HepG2 (cell line): ENCODE data around the gene TSEN34. TPM values are rescaled to one million over a fixed set of nuclear protein-coding genes. Genes with fewer than 3 reads are reported as not detected.

Source experiments
- ATAC-seq: fragments of 200-7000 bp; cut with Tn5 transposase; 3 replicates; pipeline ENCODE4 v1.9.1; 2020; ENCODE audit warnings: mild to moderate bottlenecking, moderate library complexity
- BruUV-seq: library from RNA; stranded (reverse); fragments of 400-500 nt; replicated peaks from 2 replicates; lab custom pipeline; 2021; lab: Mats Ljungman, UMichigan
- CTCF ChIA-PET: fragments of 300-600 bp; formaldehyde crosslinking; extraction: SDS; loops from one replicate; lab custom pipeline; 2021; ENCODE audit warnings: low total read pairs, inconsistent platforms, low intra/inter-chr PET ratio; lab: Yijun Ruan, JAX
- POLR2A ChIA-PET: fragments of 350-600 bp; sonication (Branson Sonifier 250); formaldehyde crosslinking; loops from one replicate; lab custom pipeline; 2020; ENCODE audit warnings: antibody characterized with exemption, inconsistent platforms; lab: Yijun Ruan, JAX
- DNase-seq: peaks from one replicate; pipeline ENCODE4 v3.0.0-alpha.2; 2015; ENCODE audit warnings: low spot score
- FAIRE-seq: peaks from 3 replicates; lab custom pipeline; 2011; peaks lifted over from hg19 to GRCh38; lab: Jason Lieb, UNC
- H2AFZ ChIP-seq: one replicate; pipeline ENCODE4 v1.6.1; 2011; ENCODE audit warnings: low read length, inconsistent platforms
- H3K27ac ChIP-seq: fragments of 300-600 bp; 3 replicates; pipeline ENCODE4 v1.8.0; 2011; ENCODE audit warnings: mixed run types, mild to moderate bottlenecking, mixed read lengths, low read length, inconsistent platforms; ENCODE audit not compliant: insufficient read depth; ENCODE audit errors: extremely low read length
- H3K27me3 ChIP-seq, 2 experiments: fragments of 200-600 bp in 1 of 2; 2 replicates in 1 of 2; 3 replicates in 1 of 2; pipeline versions ENCODE4 v1.6.0 to v1.8.0; 2011; ENCODE audit warnings: low read length in 2 of 2, mild to moderate bottlenecking in 2 of 2, moderate library complexity in 2 of 2, inconsistent platforms in 1 of 2; ENCODE audit not compliant: insufficient read depth in 2 of 2, control insufficient read depth in 1 of 2
- H3K36me3 ChIP-seq, 2 experiments: fragments of 200-600 bp in 1 of 2; replicated peaks in 1 of 2; 2 replicates in 1 of 2; 3 replicates in 1 of 2; pipeline versions ENCODE4 v1.5.1 to v1.8.0; 2011; ENCODE audit warnings: low read length in 2 of 2, inconsistent platforms in 1 of 2; ENCODE audit not compliant: insufficient read depth in 2 of 2, control insufficient read depth in 1 of 2
- H3K4me1 ChIP-seq: 2 replicates; pipeline ENCODE4 v1.5.1; 2012; ENCODE audit warnings: low read length, inconsistent platforms; ENCODE audit not compliant: insufficient read depth
- H3K4me2 ChIP-seq: 2 replicates; pipeline ENCODE4 v1.6.0; 2011; ENCODE audit warnings: low read depth, low read length, inconsistent platforms
- H3K4me3 ChIP-seq, 3 experiments: fragments of 200-600 bp in 1 of 3; sonication (generic), shearing (Covaris generic) in 1 of 3; replicated peaks in 1 of 3; 2 replicates each; pipeline ENCODE4 v1.5.1; 2011 to 2016; ENCODE audit warnings: low read length in 3 of 3, inconsistent platforms in 2 of 3, low read depth in 2 of 3, mild to moderate bottlenecking in 2 of 3, control low read depth in 1 of 3, mixed read lengths in 1 of 3; ENCODE audit not compliant: insufficient read depth in 1 of 3
- H3K79me2 ChIP-seq: one replicate; pipeline ENCODE4 v1.6.1; 2011; ENCODE audit warnings: low read length, inconsistent platforms; ENCODE audit not compliant: insufficient read depth
- H3K9ac ChIP-seq: 2 replicates; pipeline ENCODE4 v1.6.0; 2011; ENCODE audit warnings: mild to moderate bottlenecking, low read depth, low read length, inconsistent platforms; ENCODE audit not compliant: insufficient read depth
- H3K9me3 ChIP-seq: 2 replicates; pipeline ENCODE4 v1.5.1; 2012; ENCODE audit warnings: mild to moderate bottlenecking, low read length
- H4K20me1 ChIP-seq: 2 replicates; pipeline ENCODE4 v1.6.0; 2011; ENCODE audit warnings: inconsistent platforms, mild to moderate bottlenecking, low read length, moderate library complexity; ENCODE audit not compliant: insufficient read depth
- HMG20B ChIP-seq: conservative IDR thresholded peaks from 2 replicates; pipeline ENCODE4 v1.6.1; 2016; ENCODE audit warnings: missing genetic modification reagents, missing compliant biosample characterization
- IKZF1 ChIP-seq: fragments of 450-650 bp; IDR thresholded peaks from 2 replicates; pipeline ENCODE4 v1.7.1; 2016
- MAFG ChIP-seq: sonication (generic); formaldehyde crosslinking; IDR thresholded peaks from 2 replicates; pipeline ENCODE4 v1.5.1; 2020; ENCODE audit warnings: mild to moderate bottlenecking, missing genetic modification reagents
- MIXL1 ChIP-seq: IDR thresholded peaks from 2 replicates; pipeline ENCODE4 v1.6.1; 2016
- RORA ChIP-seq: sonication (generic); formaldehyde crosslinking; IDR thresholded peaks from 2 replicates; pipeline ENCODE4 v1.5.0; 2020; ENCODE audit warnings: mild to moderate bottlenecking, missing genetic modification reagents, moderate library complexity
- SUZ12 ChIP-seq: fragments of 150-350 bp; IDR thresholded peaks from 2 replicates; pipeline ENCODE4 v1.6.1; 2014; ENCODE audit warnings: low read depth, low read length
- ZKSCAN8 ChIP-seq: IDR thresholded peaks from 2 replicates; pipeline ENCODE4 v1.6.1; 2016; ENCODE audit warnings: borderline replicate concordance, missing genetic modification reagents, missing compliant biosample characterization
- ZMYM4 ChIP-seq: sonication (generic); formaldehyde crosslinking; IDR thresholded peaks from 2 replicates; pipeline ENCODE4 v1.8.1; 2023; ENCODE audit warnings: mild to moderate bottlenecking, missing genetic modification reagents
- ZSCAN20 ChIP-seq: sonication (generic); formaldehyde crosslinking; IDR thresholded peaks from 2 replicates; pipeline ENCODE4 v1.4.0; 2020; ENCODE audit warnings: missing genetic modification reagents, mild to moderate bottlenecking, borderline replicate concordance
- WGBS: methylation state at CpG from one replicate; pipeline ENCODE4 v1.1.6; 2017; ENCODE audit warnings: low lambda C conversion rate; 5-methylcytosine and 5-hydroxymethylcytosine counted together
- in situ Hi-C: cut with HindIII; loops from 2 replicates; pipeline ENCODE4 v1.10.0; 2017; ENCODE audit warnings: low pct_unique_long_range_greater_than_20kb; ENCODE audit not compliant: extremely low pct_ligation_motif_present
- intact Hi-C: fragments of 100-400 bp; cut with micrococcal nuclease; formaldehyde crosslinking; loops from one replicate; pipeline ENCODE4 v1.10.0; 2022; ENCODE audit not compliant: unreplicated experiment
- polyA plus RNA-seq, 8 experiments: library from polyadenylated mRNA; depleted of rRNA in 3 of 8; stranded (reverse) in 7 of 8; unstranded in 1 of 8; fragments of >200 nt; fragmentation: Illumina TruSeq in 4 of 8; extraction: Trizol in 4 of 8; gene quantifications; 2 replicates each; pipeline versions ENCODE4 v1.2.1 to v1.2.3, GENCODE V29; 2011 to 2016; ENCODE audit warnings: low read depth in 4 of 8, missing spikeins in 1 of 8, mixed read lengths in 1 of 8; ENCODE audit not compliant: insufficient read depth in 1 of 8
- total RNA-seq, 5 experiments: library from RNA; depleted of rRNA; stranded (reverse); fragments of >200 nt; fragmentation: Illumina TruSeq; extraction: Trizol; gene quantifications; 2 replicates each; pipeline ENCODE4 v1.2.3, GENCODE V29; 2016; ENCODE audit warnings: low read depth in 1 of 5
- TF ChIP-seq, protein P1 (sequence below): sonication (generic); formaldehyde crosslinking; IDR thresholded peaks from 2 replicates; pipeline ENCODE4 v1.4.0; 2020; ENCODE audit warnings: missing genetic modification reagents, low read depth, mild to moderate bottlenecking, borderline replicate concordance
- TF ChIP-seq, protein P2 (sequence below): IDR thresholded peaks from 2 replicates; pipeline ENCODE4 v1.6.1; 2016; ENCODE audit warnings: low read depth
- TF ChIP-seq, protein P3 (sequence below): sonication (generic); formaldehyde crosslinking; IDR thresholded peaks from 2 replicates; pipeline ENCODE4 v1.4.0; 2020; ENCODE audit warnings: missing genetic modification reagents
- TF ChIP-seq, protein P4 (sequence below): sonication (generic); formaldehyde crosslinking; IDR thresholded peaks from 2 replicates; pipeline ENCODE4 v1.4.0; 2020; ENCODE audit warnings: missing genetic modification reagents, mild to moderate bottlenecking, borderline replicate concordance
- TF ChIP-seq, protein P5 (sequence below): sonication (generic); formaldehyde crosslinking; conservative IDR thresholded peaks from 2 replicates; pipeline ENCODE4 v1.4.0; 2020; ENCODE audit warnings: missing genetic modification reagents
- TF ChIP-seq, protein P6 (sequence below): sonication (generic); formaldehyde crosslinking; IDR thresholded peaks from 2 replicates; pipeline ENCODE4 v1.5.0; 2020; ENCODE audit warnings: mild to moderate bottlenecking, missing genetic modification reagents, moderate library complexity

TSEN34 gene
- total and polyA plus RNA-seq, 2 of the 13 experiments (the other 11 are each of a cell fraction or from before 2014, with no cell fraction given): 55.1 to 65.4 TPM

DNA sequence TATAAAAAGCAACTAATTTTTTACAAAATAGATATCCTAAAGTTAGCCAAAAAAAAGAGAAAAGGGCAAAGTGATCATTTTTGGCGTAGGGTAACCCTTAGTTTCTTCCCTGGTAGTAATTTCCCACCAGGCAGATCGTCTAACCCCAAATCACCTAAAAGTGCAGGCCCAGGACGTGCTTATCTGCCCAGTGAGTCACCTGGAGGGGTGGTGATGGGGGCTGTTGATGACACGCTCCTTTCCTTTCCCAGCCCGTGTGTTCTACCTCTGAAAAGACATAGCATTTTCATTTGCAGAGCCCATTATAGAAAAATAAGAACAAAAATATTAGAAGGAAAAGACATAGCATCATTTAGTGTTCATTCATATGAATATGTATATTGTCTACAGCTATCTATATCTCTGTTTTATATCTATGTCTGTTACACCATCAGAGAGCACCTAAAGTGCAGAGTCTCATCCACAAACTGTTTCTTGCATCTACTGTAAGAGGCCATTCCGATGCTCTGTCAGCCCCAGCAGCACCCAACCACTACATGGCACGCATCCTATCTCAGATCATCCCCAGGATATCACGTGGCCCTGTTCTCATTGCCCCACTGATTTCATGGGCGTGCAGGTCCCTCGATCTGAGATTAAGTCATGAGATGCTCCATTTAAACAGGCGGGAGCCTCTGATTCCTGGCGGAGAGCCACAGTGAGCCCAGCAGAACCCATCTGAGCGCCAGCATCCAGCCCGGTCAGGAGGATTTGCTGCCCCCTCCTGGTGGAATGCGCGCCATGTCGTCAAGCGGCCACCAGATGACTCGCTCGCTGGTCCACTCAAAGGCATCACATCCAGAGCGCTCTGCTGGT lies 40.2 kb downstream of the TSEN34 start (continued):
- TF ChIP-seq, protein P1, sequence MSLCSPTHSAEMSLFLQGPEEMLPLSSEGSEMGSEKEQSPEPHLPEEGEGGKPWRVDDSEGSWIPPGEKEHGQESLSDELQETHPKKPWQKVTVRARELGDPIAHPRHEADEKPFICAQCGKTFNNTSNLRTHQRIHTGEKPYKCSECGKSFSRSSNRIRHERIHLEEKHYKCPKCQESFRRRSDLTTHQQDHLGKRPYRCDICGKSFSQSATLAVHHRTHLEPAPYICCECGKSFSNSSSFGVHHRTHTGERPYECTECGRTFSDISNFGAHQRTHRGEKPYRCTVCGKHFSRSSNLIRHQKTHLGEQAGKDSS: 0 out of 2 replicates have a peak, but pooled peaks have one; percentile 79
- TF ChIP-seq MIXL1 (CRISPR knock-in tag): 0 out of 2 replicates have a peak, but pooled peaks have one; percentile 49
- TF ChIP-seq ZKSCAN8: 0 out of 2 replicates have a peak, but pooled peaks have one; percentile 23

DNA sequence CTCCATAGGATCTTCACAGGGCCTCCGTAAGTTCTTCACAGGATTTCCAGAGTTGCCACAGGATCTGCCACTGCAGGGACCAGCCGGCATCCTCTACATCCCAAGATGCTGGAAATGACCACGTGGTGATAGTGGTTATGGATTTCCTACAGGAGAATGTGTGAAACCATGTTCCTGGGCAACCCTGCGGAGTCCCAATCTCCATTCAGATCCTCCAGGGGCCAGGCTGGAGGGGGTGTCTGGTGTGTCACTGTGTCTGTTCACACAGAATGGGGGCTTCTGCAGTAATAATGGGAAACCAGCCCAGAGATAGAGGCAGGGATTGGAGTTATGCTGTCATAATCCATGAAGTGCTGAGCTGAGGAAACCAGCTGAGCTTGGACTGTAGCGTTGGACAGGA lies 42.8 kb downstream of the TSEN34 start:
- no TSS peak for BruUV-seq
- no peak overlapping the region for H3K27ac ChIP-seq
- CTCF ChIA-PET: no interaction called here
- peaks cover 11% of the 10 kb centered on the region for H3K4me1 ChIP-seq
- ATAC-seq (no peak), FAIRE-seq (no peak), DNase-seq (no peak)
- no peak overlapping the region for H3K9ac ChIP-seq
- H4K20me1 ChIP-seq: no peaks in the 10 kb centered on the region
- H3K27me3 ChIP-seq: peaks cover 1 to 8% of the 10 kb centered on the region in 2 experiments; a peak in 3 of 5 replicates
- no peak overlapping the region for H3K4me3 ChIP-seq
- H3K9me3 ChIP-seq: no peaks in the 10 kb centered on the region
- no peaks in the 10 kb centered on the region for H3K36me3 ChIP-seq
- no peak overlapping the region for H3K4me2 ChIP-seq
- H2AFZ ChIP-seq: no peak overlapping the region
- in situ Hi-C loops (no loop called here), intact Hi-C loops (loop anchor here (5.0 kb wide), 1 partner anchor 42 kb away; the partner anchor contains the start of gene TSEN34)
- no peaks in the 10 kb centered on the region for H3K79me2 ChIP-seq
- 29% methylated on average over 5 of the region's 5 CpGs for WGBS
- POLR2A ChIA-PET: no interaction called here
- TF ChIP-seq RORA (CRISPR knock-in tag) (no peak), ZMYM4 (CRISPR knock-in tag) (no peak), HMG20B (CRISPR knock-in tag) (no peak), SUZ12 (no peak), IKZF1 (no peak), MAFG (CRISPR knock-in tag) (no peak), ZSCAN20 (CRISPR knock-in tag) (no peak)
- TF ChIP-seq, protein P2, sequence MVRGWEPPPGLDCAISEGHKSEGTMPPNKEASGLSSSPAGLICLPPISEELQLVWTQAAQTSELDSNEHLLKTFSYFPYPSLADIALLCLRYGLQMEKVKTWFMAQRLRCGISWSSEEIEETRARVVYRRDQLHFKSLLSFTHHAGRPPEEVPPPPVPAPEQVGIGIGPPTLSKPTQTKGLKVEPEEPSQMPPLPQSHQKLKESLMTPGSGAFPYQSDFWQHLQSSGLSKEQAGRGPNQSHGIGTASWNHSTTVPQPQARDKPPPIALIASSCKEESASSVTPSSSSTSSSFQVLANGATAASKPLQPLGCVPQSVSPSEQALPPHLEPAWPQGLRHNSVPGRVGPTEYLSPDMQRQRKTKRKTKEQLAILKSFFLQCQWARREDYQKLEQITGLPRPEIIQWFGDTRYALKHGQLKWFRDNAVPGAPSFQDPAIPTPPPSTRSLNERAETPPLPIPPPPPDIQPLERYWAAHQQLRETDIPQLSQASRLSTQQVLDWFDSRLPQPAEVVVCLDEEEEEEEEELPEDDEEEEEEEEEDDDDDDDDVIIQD (CRISPR knock-in tag): no peak
- TF ChIP-seq, protein P3, sequence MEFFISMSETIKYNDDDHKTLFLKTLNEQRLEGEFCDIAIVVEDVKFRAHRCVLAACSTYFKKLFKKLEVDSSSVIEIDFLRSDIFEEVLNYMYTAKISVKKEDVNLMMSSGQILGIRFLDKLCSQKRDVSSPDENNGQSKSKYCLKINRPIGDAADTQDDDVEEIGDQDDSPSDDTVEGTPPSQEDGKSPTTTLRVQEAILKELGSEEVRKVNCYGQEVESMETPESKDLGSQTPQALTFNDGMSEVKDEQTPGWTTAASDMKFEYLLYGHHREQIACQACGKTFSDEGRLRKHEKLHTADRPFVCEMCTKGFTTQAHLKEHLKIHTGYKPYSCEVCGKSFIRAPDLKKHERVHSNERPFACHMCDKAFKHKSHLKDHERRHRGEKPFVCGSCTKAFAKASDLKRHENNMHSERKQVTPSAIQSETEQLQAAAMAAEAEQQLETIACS (CRISPR knock-in tag): no peak
- TF ChIP-seq, protein P4, sequence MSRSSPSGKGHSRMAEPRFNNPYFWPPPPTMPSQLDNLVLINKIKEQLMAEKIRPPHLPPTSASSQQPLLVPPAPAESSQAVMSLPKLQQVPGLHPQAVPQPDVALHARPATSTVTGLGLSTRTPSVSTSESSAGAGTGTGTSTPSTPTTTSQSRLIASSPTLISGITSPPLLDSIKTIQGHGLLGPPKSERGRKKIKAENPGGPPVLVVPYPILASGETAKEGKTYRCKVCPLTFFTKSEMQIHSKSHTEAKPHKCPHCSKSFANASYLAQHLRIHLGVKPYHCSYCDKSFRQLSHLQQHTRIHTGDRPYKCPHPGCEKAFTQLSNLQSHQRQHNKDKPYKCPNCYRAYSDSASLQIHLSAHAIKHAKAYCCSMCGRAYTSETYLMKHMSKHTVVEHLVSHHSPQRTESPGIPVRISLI (CRISPR knock-in tag): no peak
- TF ChIP-seq, protein P5, sequence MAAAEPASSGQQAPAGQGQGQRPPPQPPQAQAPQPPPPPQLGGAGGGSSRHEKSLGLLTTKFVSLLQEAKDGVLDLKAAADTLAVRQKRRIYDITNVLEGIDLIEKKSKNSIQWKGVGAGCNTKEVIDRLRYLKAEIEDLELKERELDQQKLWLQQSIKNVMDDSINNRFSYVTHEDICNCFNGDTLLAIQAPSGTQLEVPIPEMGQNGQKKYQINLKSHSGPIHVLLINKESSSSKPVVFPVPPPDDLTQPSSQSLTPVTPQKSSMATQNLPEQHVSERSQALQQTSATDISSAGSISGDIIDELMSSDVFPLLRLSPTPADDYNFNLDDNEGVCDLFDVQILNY: no peak
- TF ChIP-seq, protein P6, sequence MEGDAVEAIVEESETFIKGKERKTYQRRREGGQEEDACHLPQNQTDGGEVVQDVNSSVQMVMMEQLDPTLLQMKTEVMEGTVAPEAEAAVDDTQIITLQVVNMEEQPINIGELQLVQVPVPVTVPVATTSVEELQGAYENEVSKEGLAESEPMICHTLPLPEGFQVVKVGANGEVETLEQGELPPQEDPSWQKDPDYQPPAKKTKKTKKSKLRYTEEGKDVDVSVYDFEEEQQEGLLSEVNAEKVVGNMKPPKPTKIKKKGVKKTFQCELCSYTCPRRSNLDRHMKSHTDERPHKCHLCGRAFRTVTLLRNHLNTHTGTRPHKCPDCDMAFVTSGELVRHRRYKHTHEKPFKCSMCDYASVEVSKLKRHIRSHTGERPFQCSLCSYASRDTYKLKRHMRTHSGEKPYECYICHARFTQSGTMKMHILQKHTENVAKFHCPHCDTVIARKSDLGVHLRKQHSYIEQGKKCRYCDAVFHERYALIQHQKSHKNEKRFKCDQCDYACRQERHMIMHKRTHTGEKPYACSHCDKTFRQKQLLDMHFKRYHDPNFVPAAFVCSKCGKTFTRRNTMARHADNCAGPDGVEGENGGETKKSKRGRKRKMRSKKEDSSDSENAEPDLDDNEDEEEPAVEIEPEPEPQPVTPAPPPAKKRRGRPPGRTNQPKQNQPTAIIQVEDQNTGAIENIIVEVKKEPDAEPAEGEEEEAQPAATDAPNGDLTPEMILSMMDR: no peak
